ENCODE results near the gene UBE2B. TPM values are rescaled to one million over a fixed set of nuclear protein-coding genes. Genes with fewer than 3 reads are reported as not detected.
"Not testable (repeated sequence)": the region's sequence is repeated elsewhere in the genome, so short reads cannot be mapped to it uniquely, and the experiment has no call there.

The UBE2B gene
- total RNA-seq, 4 donors from 2014 or later, result 38.8 to 62.9 (median 55.4) TPM

GRCh38 chr5:134417707-134418106 lies 46.3 kb downstream of the UBE2B start:
- H3K27me3 ChIP-seq, result no peaks in the 10 kb centered on the region
- no peak overlapping the region for H3K4me3 ChIP-seq
- peak overlapping the region in 3 of 4 donors; percentile 45 to 71 (median 66) for H3K27ac ChIP-seq
- TF ChIP-seq POLR2A (IDR thresholded peaks at IDR 0.05) (no peak), CTCF (IDR thresholded peaks at IDR 0.05) (no peak)
- DNase-seq, result no peak
- no peaks in the 10 kb centered on the region for H3K9me3 ChIP-seq
- H3K4me1 ChIP-seq, result peaks cover 0 to 13% (median 0%) of the 10 kb centered on the region in 4 donors
- H3K36me3 ChIP-seq, result no peaks in the 10 kb centered on the region

- TF ChIP-seq CTCF (IDR thresholded peaks at IDR 0.05), result no peak
- TF ChIP-seq POLR2A (IDR thresholded peaks at IDR 0.05), result no peak
- H3K27me3 ChIP-seq, result no peaks in the 10 kb centered on the region
- no peaks in the 10 kb centered on the region for H3K9me3 ChIP-seq
- no peak for DNase-seq
- H3K36me3 ChIP-seq, result no peaks in the 10 kb centered on the region
- H3K4me1 ChIP-seq, result peaks cover 0 to 9% (median 0%) of the 10 kb centered on the region in 4 donors
- H3K27ac ChIP-seq, result no peak overlapping the region
- no peak overlapping the region for H3K4me3 ChIP-seq
These were observed 47.6 kb downstream of the UBE2B start for GRCh38 chr5:134418958-134419357.

GRCh38 chr5:134420343-134420742 lies 49.0 kb downstream of the UBE2B start:
- peak overlapping the region in 2 of 4 donors; percentile 44 to 73 for H3K27ac ChIP-seq
- TF ChIP-seq POLR2A (IDR thresholded peaks at IDR 0.05), result no peak
- TF ChIP-seq CTCF (IDR thresholded peaks at IDR 0.05), result no peak
- no peaks in the 10 kb centered on the region for H3K27me3 ChIP-seq
- H3K9me3 ChIP-seq, result no peaks in the 10 kb centered on the region
- H3K36me3 ChIP-seq, result no peaks in the 10 kb centered on the region
- DNase-seq, result no peak
- no peak overlapping the region for H3K4me3 ChIP-seq
- peaks cover 0 to 9% (median 0%) of the 10 kb centered on the region in 4 donors for H3K4me1 ChIP-seq

- not testable (repeated sequence) for DNase-seq, H3K9me3 ChIP-seq
- peak overlapping the region in 1 of 4 donors; percentile 73 for H3K27ac ChIP-seq
These were observed 49.7 kb downstream of the UBE2B start for GRCh38 chr5:134421038-134421437.

GRCh38 chr5:134422791-134423365 lies 51.5 kb downstream of the UBE2B start:
- TF ChIP-seq CTCF (IDR thresholded peaks at IDR 0.05) (no peak), POLR2A (IDR thresholded peaks at IDR 0.05) (no peak)
- Histone ChIP-seq H3K36me3 (no peaks in the 10 kb centered on the region), H3K4me1 (no peaks in the 10 kb centered on the region), H3K4me3 (no peak overlapping the region), H3K27ac (no peak overlapping the region), H3K9me3 (no peaks in the 10 kb centered on the region), H3K27me3 (no peaks in the 10 kb centered on the region)
- peak in 1 of 3 donors; percentile 28 for DNase-seq

More at GRCh38 chr5:134421038-134421437, 49.7 kb downstream of the UBE2B start:
- H3K4me3 ChIP-seq, H3K27me3 ChIP-seq, H3K36me3 ChIP-seq, H3K4me1 ChIP-seq: not testable (repeated sequence)

- no peaks in the 10 kb centered on the region for H3K36me3 ChIP-seq
- no peaks in the 10 kb centered on the region for H3K27me3 ChIP-seq
- no peaks in the 10 kb centered on the region for H3K9me3 ChIP-seq
- TF ChIP-seq CTCF (IDR thresholded peaks at IDR 0.05) (no peak), POLR2A (IDR thresholded peaks at IDR 0.05) (no peak)
- no peaks in the 10 kb centered on the region for H3K4me1 ChIP-seq
- no peak overlapping the region for H3K27ac ChIP-seq
- DNase-seq, result peak in 1 of 3 donors; percentile 34
- H3K4me3 ChIP-seq, result no peak overlapping the region
These were observed 52.0 kb downstream of the UBE2B start for GRCh38 chr5:134423376-134423775.

Measured in Peyer's patch (tissue), 4 donors.